GM18867 (cell line): ENCODE results near the gene SOCS1.
"Not testable (repeated sequence)": the region's sequence is repeated elsewhere in the genome, so short reads cannot be mapped to it uniquely, and the experiment has no call there.

ENCODE experiments used
- ATAC-seq: cut with Tn5 transposase; IDR thresholded peaks from one replicate; pipeline ENCODE4 v1.9.1; 2021; ENCODE audit warnings: mild to moderate bottlenecking, moderate library complexity; ENCODE audit not compliant: unreplicated experiment

SOCS1 gene

DNA sequence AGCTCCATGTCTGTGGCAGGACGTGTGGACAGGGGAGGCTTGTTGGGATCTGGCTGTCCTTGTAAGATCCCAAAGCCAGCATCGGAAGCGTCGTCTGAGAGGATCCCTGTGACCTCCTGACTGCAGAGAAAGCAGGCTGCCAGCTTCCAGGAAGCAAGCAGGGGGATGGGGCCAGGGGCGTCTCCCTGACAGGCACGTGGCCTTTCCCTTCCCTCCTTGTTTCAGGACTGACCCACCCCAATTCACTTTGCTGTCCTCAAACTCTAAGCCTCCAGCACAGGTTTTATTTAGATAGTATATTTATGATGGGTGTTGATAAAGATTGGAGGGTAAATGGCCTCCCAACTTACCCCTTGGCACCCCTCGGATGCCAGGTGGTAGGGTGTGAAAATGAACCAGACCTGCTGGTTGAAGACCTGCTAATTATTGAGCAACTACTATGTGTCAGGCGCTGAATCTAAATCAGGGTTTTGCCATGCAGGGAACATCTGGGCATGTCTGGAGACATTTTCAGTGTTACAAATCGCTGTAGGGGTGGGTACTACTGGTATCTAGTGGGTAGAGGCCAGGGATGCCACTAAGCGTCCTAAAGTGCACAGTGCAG, 24.5 kb downstream of the SOCS1 start:
- no peak for ATAC-seq

DNA sequence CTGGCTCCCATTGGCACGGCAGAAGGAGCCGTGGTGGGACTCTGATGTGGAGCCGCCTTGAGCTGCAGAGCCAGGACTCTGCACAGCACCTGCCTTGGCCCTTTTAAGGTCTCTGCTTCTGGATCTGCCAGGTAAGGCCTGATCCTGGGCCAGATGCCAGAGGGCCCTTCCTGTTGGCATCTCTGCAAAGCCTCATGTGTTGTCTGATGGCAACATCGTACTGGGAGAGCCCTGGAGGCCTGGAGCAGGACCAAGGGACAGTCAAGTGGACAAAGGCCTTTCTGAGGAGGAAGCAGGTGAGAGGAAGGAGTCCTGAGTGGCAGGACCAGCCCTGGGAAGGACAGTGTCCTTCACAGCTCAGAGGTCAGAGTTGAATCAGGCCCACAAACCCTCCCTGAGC, 26.1 kb downstream of the SOCS1 start:
- no peak for ATAC-seq

DNA sequence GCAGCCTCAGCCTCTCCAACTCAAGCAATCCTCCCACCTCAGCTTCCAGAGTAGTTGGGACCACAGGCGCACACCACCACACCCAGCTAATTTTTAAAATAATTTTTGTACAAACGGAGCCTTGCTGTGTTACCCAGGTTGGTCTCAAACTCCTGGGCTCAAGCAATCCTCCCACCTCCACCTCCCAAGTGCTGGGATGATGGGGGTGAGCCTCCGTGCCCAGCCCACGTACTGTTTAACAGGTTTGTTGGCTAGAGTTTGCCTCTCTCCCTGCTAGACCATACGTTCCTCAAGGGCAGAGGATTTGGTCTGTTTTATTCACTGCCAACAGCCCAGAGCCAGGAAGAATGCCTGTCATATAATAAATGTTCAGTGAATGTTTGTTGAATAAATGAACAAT, 26.6 kb downstream of the SOCS1 start:
- ATAC-seq = no peak

DNA sequence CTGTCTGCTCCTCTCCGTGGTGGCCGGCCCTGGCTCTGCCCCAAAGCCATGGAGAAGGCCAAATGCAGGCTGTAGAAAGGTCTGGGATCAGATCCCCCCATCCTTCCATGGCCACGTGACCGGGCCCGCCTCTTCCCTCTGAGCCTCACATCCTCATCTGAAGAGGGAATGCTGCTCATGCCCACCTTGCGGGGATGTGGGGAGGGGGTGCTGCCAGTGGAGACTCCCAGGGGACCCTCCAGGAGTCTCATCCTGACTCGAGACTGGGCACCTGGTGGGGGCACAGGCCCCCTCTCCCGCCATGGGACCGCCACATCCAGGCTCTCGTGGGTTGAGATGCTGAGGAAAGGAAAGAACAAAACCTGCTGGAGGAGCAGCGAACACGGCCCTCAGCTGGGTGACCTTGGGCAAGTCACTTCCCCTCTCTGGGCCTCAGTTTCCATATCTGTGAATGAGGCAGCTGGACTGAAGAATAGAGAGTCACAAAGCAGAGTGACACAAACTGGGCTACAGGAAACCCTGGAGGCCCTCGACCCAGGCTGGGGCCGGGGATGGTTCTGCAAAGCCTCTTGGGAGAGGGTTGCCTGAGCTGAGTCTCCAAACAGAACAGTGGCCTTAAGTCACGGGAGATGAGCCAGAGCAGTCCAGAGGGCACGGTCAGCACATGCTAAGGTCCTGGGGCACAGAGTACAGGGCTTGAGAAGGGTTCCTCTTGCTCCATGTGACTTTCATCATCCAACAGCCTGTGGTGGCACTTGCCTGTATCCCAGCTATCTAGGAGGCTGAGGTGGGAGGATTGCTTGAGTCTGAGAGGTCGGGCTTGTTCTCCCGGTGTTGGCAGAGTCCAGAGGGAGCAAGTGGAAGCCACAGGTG, 30.1 kb downstream of the SOCS1 start:
- ATAC-seq = no peak

DNA sequence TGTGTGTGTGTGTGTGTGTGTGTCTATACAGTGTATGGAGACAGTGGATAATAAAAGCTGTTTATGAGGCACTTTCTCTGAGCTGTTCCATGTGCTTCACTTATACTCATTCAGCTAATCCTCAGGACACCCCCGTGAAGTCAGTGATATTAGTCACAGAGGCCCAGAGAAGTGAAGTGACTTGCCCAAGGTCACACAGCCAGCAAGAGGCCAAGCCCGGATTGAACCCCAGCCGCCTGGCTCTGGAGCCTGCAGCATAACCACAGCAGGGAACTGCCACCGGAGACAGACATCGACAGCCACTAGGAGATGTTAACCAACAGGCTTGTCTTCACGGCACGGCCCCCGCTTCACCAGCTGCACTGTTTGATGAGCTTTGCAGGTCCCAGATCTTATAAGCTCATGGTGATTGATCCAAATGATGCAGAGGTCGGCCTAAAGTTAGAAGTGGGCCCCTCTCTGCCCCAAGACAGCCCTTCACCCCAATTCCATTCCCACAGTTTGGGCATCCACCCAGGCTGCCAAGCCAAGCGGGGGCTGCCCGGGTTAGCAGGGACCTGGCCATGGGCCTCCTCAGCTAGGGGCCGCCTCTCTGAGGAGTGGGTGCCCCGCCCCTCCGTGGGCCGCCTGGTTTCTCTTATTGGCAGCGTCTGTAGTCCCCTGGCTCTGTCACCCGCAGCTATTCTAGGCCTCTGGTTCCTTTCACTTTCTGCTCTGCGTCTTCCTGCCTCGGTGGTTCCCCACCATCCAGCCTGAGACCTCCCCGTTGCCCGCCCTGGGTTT, 30.9 kb downstream of the SOCS1 start:
- ATAC-seq = peak; percentile 86

DNA sequence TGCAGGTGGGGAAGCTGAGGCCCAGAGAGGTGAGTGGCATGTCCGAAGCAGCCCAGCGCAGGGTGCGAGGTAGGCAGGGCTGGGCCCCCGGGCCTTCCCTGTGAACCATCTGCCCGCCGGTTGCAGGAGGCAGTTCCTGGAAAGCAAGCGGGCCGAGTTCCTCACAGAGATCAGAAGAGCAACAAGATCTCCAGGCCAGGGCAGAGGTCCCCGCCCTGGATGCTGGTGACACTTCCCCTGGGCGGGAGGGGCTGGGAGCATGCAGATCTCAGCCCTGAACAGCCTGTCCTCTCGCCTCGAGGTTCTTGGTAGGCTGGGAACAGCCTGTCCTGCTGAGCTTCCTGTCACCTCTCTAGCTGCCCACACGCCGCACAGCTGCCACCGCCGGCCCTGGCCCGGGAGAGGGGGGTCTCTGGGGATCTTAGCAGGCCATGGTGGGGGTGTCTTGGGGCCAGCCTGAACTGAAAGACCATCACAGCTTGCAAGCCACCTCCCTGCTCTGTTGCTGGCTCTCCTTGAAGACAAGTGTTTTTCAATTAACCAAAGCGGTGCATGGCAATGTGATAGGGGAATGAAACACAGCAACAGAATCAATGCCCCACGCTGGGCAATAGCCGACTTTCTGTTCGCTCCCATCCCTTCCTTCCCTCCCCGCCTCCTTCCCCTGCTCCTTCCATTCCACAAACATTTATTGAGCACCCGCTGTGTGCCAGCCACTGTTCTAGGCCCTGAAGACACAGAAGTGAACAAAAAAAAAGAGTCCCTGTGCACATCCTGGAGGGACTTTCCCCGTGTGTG, 31.7 kb downstream of the SOCS1 start:
- peak; percentile 42 for ATAC-seq

DNA sequence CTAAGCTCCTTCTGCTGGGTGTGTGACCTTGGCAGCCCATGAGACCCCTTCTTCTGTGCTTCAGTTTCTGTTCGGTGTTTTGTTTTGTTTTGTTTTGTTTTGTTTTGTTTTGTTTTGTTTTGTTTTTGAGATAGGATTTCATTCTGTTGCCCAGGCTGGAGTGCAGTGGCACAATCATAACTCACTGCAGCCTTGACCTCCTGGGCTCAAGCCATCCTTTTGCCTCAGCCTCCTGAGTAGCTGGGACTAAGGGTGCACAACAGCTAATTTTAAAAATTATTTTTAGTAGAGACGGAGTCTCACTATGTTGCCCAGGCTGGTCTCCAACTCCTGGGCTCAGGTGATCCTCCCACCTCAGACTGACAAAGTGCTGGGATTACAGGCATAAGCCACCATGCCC, 35.5 kb downstream of the SOCS1 start:
- not testable (repeated sequence) for ATAC-seq

DNA sequence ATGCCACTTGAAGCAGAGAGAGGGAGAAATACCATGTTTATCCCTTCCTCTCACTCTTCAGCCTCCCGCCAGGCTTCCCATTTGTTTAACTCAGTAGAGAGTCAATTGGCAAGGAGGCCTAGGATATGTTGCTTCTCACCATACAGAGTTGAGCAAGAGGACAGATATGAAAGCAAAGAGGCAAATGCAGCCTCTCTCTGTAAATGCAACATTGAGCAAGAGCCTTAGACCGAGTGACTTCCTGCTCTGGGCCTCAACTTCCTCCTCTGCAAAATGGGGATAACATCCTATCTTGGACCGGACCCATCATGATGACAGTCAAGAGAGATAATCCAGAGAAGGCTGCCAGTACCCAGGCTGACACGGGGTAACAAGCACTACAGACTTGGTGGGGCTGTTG, 36.8 kb downstream of the SOCS1 start:
- no peak for ATAC-seq

DNA sequence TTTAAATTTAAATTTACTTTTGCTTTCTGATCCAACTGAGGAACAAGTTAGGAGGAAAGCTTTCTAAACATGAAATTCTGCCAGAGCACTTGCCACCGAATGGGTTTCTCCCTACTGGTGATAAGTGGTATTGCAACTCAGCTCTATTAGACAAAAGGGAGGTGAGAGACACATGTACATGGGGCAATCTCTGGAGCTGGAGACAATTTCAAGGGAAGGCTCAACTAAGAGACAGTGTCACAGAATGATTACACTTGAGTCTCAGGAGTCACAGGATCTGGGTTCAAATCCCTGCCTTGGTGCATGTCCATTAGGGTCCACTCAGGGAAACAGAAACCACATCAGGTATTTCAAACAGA, 37.4 kb downstream of the SOCS1 start:
- ATAC-seq = no peak

DNA sequence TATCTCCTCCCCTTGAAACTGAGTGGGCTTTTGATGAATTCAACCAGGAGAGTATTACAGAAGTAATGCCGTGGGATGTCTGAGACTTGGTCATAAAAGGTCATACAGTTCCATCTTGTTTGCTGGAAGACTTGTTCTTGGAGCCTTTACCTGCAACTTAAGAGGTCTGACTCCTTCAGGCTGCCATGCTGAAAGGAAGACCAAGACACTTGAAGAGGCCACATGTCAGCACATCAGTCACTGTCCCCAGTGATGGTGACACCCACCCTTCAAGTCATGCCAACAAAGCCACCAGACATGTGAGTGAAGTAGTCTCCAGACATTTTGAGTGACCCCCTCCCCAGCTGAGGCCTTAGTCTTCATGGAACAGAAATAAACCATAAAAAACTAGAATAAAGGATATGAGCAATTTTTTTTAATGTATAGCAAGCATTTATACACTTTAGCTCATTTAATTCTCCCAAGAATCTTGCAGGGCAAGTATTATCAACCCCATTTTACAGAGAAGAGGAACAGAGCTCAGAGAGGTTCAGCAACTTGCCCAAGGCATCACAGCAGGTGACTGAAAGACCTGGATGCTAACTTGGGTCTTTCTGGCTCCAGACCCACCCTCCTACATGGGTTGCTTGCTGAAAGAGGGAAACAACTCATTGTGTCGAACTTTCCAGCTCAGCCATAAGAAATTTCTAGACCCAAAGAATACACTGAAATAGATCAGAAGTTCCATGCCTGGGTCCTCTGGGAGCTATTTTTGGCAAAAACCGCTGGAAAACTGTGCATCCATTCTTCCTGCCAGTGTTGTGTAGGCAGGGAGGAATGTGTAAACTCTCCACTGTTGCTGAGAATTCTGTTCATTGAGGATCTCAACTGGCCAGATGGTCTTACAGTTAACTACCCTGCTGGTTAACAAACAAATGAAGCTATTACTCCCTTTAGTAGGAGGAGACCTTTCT, 38.1 kb downstream of the SOCS1 start:
- no peak for ATAC-seq

DNA sequence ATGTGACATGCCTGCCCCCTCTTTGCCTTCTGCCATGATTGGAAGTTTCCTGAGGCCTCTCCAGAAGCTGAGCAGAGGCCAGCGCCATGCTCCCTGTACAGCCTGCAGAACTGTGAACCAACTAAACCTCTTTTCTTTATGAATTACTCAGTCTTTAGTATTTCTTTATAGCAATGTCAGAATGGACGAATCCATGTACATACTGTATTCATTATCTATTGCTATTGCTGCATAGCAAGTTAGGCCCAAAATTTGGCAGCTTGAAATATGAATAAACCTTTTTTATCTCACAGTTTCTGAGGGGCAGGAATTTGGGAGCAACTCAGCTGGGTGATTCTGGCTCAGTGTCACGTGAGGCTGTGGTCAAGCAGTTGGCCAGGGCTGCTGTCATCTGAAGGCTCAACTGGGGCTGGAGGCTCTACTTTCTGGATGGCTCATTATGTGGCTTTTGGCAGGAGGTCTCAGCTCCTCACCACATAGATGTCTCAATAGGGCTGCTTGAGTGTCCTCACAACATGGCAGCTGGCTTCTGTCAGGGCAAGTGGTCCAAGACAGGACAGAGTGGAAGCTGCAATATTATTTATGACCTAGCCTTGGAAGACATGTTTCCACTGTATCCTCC, 40.0 kb downstream of the SOCS1 start:
- ATAC-seq = no peak

DNA sequence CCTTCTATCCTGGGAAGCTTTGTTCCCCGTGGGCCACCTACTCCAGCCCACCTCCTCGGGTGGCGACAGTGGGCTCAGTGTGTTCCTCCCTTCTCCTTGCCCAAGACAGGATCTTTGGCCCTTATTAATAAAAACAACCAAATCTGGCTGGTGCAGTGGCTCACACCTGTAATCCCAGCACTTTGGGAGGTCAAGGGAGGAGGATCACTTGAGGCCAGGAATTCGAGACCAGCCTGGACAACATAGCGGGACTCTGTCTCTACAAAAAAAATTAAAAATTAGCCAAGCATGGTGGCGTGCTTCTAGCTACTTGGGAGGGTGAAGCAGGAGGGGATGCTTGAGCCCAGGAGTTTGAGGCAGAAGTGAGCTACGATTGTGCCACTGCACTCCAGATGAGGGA, 42.2 kb downstream of the SOCS1 start:
- ATAC-seq = no peak

DNA sequence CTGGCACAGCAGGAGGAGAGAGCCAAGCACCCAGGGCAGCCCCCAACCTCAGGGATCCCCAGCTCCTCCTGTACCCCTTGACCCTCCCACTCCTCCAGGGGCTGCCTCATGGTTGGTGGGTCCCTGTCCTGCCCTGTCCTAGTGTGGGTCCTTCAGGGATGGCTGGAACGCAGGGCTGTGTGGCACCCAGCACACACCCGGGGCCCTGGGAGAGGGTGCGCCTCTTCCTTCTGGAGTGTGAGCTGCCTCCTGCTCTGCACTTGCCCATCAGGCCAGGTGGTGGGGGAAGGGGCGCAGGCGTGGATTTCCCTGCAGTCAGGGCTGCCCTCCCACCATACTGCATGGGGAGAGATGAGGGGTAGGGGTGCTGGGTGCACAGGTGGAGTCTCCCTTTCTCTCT, 42.6 kb downstream of the SOCS1 start:
- ATAC-seq = no peak

DNA sequence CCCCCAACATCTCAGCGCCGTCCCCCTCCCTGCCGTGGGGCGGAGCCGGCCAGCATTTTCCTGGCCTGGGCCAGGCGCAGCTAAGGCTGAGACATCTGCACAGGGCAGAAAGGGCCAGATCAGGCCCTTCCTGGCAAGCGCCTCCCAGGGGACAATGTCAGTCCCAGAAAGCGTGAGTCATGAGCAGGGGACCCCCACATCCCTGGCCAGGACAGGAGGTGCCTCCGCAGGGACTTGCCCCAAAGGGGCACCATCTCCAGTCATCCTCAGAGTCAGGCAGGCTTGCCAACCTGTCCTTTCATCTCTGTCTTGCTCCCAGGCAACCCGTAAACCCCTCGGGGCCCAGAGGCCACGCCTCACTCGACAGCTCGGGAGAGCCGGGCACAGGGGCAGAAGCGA, 43.2 kb downstream of the SOCS1 start:
- ATAC-seq = no peak

DNA sequence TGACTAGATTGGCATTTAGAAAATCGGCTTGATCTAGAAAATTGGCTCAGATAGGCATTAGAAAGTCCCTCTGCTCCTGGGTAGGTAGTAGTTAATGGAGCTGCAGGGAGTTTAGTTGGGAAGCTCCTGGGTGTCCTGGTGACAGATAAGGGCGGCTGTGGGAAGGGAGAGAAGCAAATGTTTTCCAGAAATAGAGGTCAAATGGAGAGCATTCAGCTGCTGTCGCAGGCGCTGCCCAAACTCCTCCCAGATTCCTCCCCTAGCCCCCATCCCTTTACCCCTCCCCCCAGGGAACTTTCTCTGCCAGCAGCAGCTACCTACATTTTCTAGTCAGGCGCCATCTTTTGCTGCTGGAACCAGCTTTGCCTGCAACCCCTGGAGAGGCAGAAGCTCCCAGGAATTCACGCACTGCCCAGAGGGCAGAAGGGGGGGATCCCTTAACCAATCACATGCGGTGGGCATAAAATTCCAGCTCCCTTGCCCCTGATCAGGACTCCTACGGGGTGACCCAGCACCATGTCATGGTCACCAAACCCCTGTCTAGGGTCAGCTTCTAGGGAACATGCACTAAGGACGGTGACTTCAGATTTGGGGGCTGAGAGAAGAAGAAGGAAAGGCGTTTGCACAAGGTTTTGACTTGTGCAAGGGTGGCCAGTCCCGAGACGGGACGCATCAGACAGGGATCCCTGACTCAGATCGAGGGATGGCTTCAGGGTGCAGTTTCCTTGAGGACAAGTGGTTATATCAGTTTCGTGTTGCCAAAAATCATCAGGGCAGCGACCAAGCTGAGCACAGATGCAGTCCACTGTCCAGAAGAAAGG, 43.8 kb downstream of the SOCS1 start:
- no peak for ATAC-seq

DNA sequence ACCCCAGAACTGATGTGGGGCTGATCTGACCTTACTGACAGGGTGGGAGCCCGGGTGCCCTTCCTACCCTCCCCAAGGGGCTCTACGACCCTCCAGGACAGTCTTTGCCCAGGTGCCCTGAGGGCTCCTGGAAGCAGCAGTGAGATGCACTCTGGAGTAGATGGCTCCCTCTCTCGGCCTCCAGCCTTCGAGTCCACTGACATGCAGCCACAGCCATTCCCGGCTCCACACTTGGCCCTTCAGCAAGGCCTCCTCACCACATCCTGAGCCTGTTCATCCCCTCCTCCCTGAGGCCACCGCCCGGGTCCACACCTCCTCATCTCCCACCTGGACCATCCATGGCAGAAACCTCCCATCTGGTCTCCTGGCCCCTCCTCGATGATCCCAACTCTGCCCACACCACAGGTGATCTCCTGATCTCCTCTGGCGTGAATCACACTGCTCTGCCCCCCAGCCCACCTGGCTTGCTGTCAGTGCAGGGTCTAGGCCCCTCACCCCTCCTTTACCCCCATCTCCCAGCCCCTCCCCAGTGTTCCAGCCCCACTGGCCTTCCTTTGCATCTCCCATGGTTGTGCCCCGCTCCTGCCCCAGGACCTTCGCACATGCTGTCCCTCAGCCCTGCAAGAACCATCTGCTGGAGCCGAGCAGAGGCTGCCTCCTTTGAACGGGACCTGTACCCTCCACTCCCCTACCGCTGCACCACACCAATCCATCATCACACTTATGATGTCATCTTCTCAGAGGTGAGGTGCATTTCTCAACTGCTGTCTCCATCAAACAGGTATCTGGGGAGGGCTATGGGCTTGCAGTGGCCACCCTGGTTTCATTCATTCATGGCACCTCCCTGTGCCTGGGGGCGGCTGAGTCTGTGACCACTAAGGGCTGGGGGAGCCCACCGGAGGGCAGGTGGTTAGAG, 44.7 kb downstream of the SOCS1 start:
- ATAC-seq = no peak

DNA sequence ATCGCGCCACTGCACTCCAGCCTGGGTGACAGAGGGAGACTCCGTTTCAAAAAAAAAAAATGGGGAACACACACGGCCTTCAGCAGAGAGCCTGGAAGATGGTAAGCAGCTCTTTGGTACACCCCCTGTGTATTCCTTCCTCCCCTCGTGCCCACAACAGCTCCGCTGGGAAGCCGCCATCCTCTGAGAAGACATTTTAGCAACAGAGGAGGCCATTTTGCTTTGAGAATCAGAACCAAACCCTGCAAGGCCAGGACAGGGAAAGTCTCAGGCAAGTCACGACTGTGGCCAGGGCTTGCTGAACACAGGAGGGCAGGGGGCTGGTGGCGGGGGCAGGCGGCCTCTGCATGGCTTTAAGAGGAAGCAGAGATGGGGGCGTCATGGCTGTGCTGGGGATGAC, 45.7 kb downstream of the SOCS1 start:
- ATAC-seq = no peak
